H1 (cell line): ENCODE measurements around the gene IL21R. TPM values are rescaled to one million over a fixed set of nuclear protein-coding genes. Genes with fewer than 3 reads are reported as not detected.
A peak's percentile ranks its signal among the peaks of the same experiment; 100 is the strongest.

Experiments
- CTCF ChIA-PET: fragments of 300-600 bp; sonication (Branson Sonifier 250); formaldehyde crosslinking; loops from one replicate; lab custom pipeline; 2021; ENCODE audit not compliant: partially characterized antibody; lab: Charles Lee
- POLR2A ChIA-PET: fragments of 300-600 bp; sonication (Branson Sonifier 250); formaldehyde crosslinking; loops from one replicate; lab custom pipeline; 2021; ENCODE audit warnings: inconsistent platforms; ENCODE audit not compliant: partially characterized antibody; lab: Charles Lee
- DNase-seq, 2 experiments: peaks; one replicate each; pipeline versions ENCODE4 v3.0.0 to v3.0.0-alpha.2; 2010 to 2022; ENCODE audit warnings: low spot score in 2 of 2, low read depth in 1 of 2, mixed read lengths in 1 of 2
- FAIRE-seq: peaks from 2 replicates; lab custom pipeline; 2011; peaks lifted over from hg19 to GRCh38; lab: Jason Lieb, UNC
- H2AFZ ChIP-seq: 2 replicates; pipeline ENCODE4 v1.8.1; 2012; ENCODE audit warnings: low read length, inconsistent platforms
- H2AK5ac ChIP-seq: 2 replicates; pipeline ENCODE4 v1.6.1; 2013; ENCODE audit warnings: low read depth, low read length
- H2BK120ac ChIP-seq: replicated peaks from 2 replicates; pipeline ENCODE3; 2013; ENCODE audit warnings: low read depth, low read length, inconsistent platforms
- H2BK12ac ChIP-seq: 2 replicates; pipeline ENCODE4 v1.6.1; 2013; ENCODE audit warnings: low read depth, low read length
- H2BK15ac ChIP-seq: 2 replicates; pipeline ENCODE4 v1.6.1; 2013; ENCODE audit warnings: low read length
- H2BK20ac ChIP-seq: 2 replicates; pipeline ENCODE4 v1.6.1; 2013; ENCODE audit warnings: low read length
- H2BK5ac ChIP-seq: 2 replicates; pipeline ENCODE4 v1.6.1; 2013; ENCODE audit warnings: low read depth, low read length
- H3K14ac ChIP-seq: 2 replicates; pipeline ENCODE4 v1.6.1; 2013; ENCODE audit warnings: inconsistent platforms; ENCODE audit not compliant: insufficient read length
- H3K18ac ChIP-seq: 2 replicates; pipeline ENCODE4 v1.6.1; 2013; ENCODE audit warnings: low read length; ENCODE audit errors: extremely low read depth
- H3K23ac ChIP-seq: 2 replicates; pipeline ENCODE4 v1.6.1; 2013; ENCODE audit warnings: inconsistent platforms; ENCODE audit not compliant: insufficient read length
- H3K23me2 ChIP-seq: 2 replicates; pipeline ENCODE4 v1.6.1; 2013; ENCODE audit warnings: low read depth, low read length
- H3K27ac ChIP-seq: 2 replicates; pipeline ENCODE4 v1.6.1; 2011; ENCODE audit warnings: low read depth, low read length, inconsistent platforms
- H3K27me3 ChIP-seq, 4 experiments: replicated peaks in 1 of 4; 1 replicate in 1 of 4; 2 replicates in 3 of 4; pipeline versions ENCODE4 v1.6.1 to v1.8.1; 2011 to 2013; ENCODE audit warnings: low read length in 3 of 4, mild to moderate bottlenecking in 3 of 4, inconsistent platforms in 2 of 4, mixed read lengths in 2 of 4, moderate library complexity in 1 of 4; ENCODE audit not compliant: control insufficient read depth in 3 of 4, insufficient read depth in 3 of 4; ENCODE audit errors: extremely low read depth in 1 of 4
- H3K36me3 ChIP-seq, 4 experiments: 2 replicates each; pipeline versions ENCODE4 v1.6.1 to v1.8.1; 2011 to 2013; ENCODE audit warnings: mild to moderate bottlenecking in 4 of 4, low read length in 3 of 4, moderate library complexity in 2 of 4, control low read depth in 1 of 4, inconsistent platforms in 1 of 4; ENCODE audit not compliant: insufficient read depth in 4 of 4, control insufficient read depth in 2 of 4
- H3K4ac ChIP-seq: replicated peaks from 2 replicates; pipeline ENCODE3; 2013; ENCODE audit warnings: low read length, low read depth, mixed read lengths, inconsistent platforms; ENCODE audit not compliant: insufficient read length
- H3K4me1 ChIP-seq, 4 experiments: replicated peaks in 1 of 4; 1 replicate in 1 of 4; 2 replicates in 3 of 4; pipeline versions ENCODE4 v1.6.1 to v1.8.1; 2011 to 2013; ENCODE audit warnings: low read length in 3 of 4, inconsistent platforms in 2 of 4, mixed read lengths in 1 of 4; ENCODE audit not compliant: insufficient read depth in 4 of 4, control insufficient read depth in 3 of 4
- H3K4me2 ChIP-seq, 2 experiments: 2 replicates each; pipeline versions ENCODE4 v1.6.1 to v1.8.1; 2011 to 2013; ENCODE audit warnings: low read depth in 2 of 2, low read length in 2 of 2, control low read depth in 1 of 2, inconsistent platforms in 1 of 2, mild to moderate bottlenecking in 1 of 2; ENCODE audit not compliant: insufficient read depth in 1 of 2
- H3K4me3 ChIP-seq, 4 experiments: fragments of 200-600, 300-600 bp in 1 of 4; sonication (generic), shearing (Covaris generic), sonication (Bioruptor Twin) in 1 of 4; 2 replicates each; pipeline versions ENCODE4 v1.5.1 to v1.8.1; 2011 to 2016; ENCODE audit warnings: low read length in 4 of 4, low read depth in 3 of 4, control low read depth in 2 of 4, inconsistent platforms in 2 of 4, mild to moderate bottlenecking in 2 of 4, mixed read lengths in 1 of 4, moderate library complexity in 1 of 4; ENCODE audit not compliant: insufficient read depth in 2 of 4; ENCODE audit errors: extremely low read depth in 1 of 4
- H3K56ac ChIP-seq: replicated peaks from 2 replicates; pipeline ENCODE3; 2013; ENCODE audit warnings: low read depth, mild to moderate bottlenecking, mixed read lengths, low read length, inconsistent platforms; ENCODE audit not compliant: insufficient read length
- H3K79me1 ChIP-seq: 2 replicates; pipeline ENCODE4 v1.6.1; 2013; ENCODE audit warnings: low read depth, low read length, control low read depth
- H3K79me2 ChIP-seq, 2 experiments: 2 replicates each; pipeline versions ENCODE4 v1.6.1 to v1.8.1; 2012 to 2013; ENCODE audit warnings: low read length in 2 of 2, mild to moderate bottlenecking in 2 of 2, inconsistent platforms in 1 of 2; ENCODE audit not compliant: insufficient read depth in 2 of 2, control insufficient read depth in 1 of 2
- H3K9ac ChIP-seq, 4 experiments: replicated peaks in 1 of 4; 1 replicate in 1 of 4; 2 replicates in 3 of 4; pipeline versions ENCODE4 v1.6.1 to v1.8.1; 2011 to 2013; ENCODE audit warnings: low read depth in 3 of 4, low read length in 3 of 4, control low read depth in 2 of 4, mild to moderate bottlenecking in 2 of 4, moderate library complexity in 2 of 4, inconsistent platforms in 1 of 4; ENCODE audit errors: extremely low read depth in 1 of 4
- H3K9me3 ChIP-seq, 2 experiments: 2 replicates each; pipeline versions ENCODE4 v1.6.1 to v1.8.1; 2012 to 2013; ENCODE audit warnings: mild to moderate bottlenecking in 2 of 2, moderate library complexity in 2 of 2, control low read depth in 1 of 2, inconsistent platforms in 1 of 2, low read depth in 1 of 2, low read length in 1 of 2, mixed read lengths in 1 of 2; ENCODE audit not compliant: insufficient read depth in 2 of 2
- H4K20me1 ChIP-seq, 2 experiments: replicated peaks in 1 of 2; 2 replicates each; pipeline versions ENCODE3 to v1.8.1; 2011 to 2013; ENCODE audit warnings: inconsistent platforms in 2 of 2, low read length in 2 of 2, mild to moderate bottlenecking in 1 of 2; ENCODE audit not compliant: insufficient read depth in 2 of 2, control insufficient read depth in 1 of 2
- H4K5ac ChIP-seq: 2 replicates; pipeline ENCODE4 v1.6.1; 2013; ENCODE audit warnings: low read length, low read depth, mixed read lengths, inconsistent platforms; ENCODE audit not compliant: insufficient read length
- H4K8ac ChIP-seq: 2 replicates; pipeline ENCODE4 v1.8.0; 2013; ENCODE audit warnings: mild to moderate bottlenecking, moderate library complexity, low read length, inconsistent platforms; ENCODE audit not compliant: insufficient read depth; ENCODE audit errors: extremely low read depth
- H4K91ac ChIP-seq: replicated peaks from 2 replicates; pipeline ENCODE3; 2013; ENCODE audit warnings: low read length, mixed read lengths, inconsistent platforms; ENCODE audit not compliant: insufficient read length
- EZH2 ChIP-seq: fragments of 200-600 bp; sonication (generic); IDR thresholded peaks from 2 replicates; pipeline ENCODE4 v1.7.1; 2012; ENCODE audit warnings: low read depth, mild to moderate bottlenecking, moderate library complexity, low read length, inconsistent platforms; ENCODE audit not compliant: severe bottlenecking
- GTF2F1 ChIP-seq: IDR thresholded peaks from 2 replicates; pipeline ENCODE4 v1.6.1; 2012; ENCODE audit warnings: low read depth, low read length, improper control_type of control experiment, borderline replicate concordance
- JUND ChIP-seq: IDR thresholded peaks from 2 replicates; pipeline ENCODE4 v1.6.1; 2011; ENCODE audit warnings: mild to moderate bottlenecking, improper control_type of control experiment, low read length
- RBBP5 ChIP-seq: IDR thresholded peaks from 2 replicates; pipeline ENCODE4 v1.7.1; 2012; ENCODE audit warnings: low read depth, mild to moderate bottlenecking, inconsistent platforms, low read length, moderate library complexity, borderline replicate concordance
- SIRT6 ChIP-seq: IDR thresholded peaks from one replicate; pipeline ENCODE4 v1.7.1; 2012; ENCODE audit warnings: low read length, inconsistent platforms
- TAF7 ChIP-seq: optimal IDR thresholded peaks from 2 replicates; pipeline ENCODE3; 2011; ENCODE audit warnings: low read depth, mild to moderate bottlenecking, inconsistent platforms, low read length, moderate library complexity, borderline replicate concordance
- YY1 ChIP-seq: IDR thresholded peaks from 2 replicates; pipeline ENCODE4 v1.6.1; 2011; ENCODE audit warnings: low read depth, mild to moderate bottlenecking, low read length
- WGBS, 2 experiments: shearing (Covaris generic) in 1 of 2; methylation state at CpG; one replicate each; pipeline versions ENCODE4 v1.1.6 to v1.1.7; 2013 to 2015; ENCODE audit warnings: low lambda C conversion rate in 2 of 2, mixed read lengths in 2 of 2, inconsistent platforms in 1 of 2, low coverage in 1 of 2, missing lambda C conversion rate in 1 of 2; ENCODE audit not compliant: insufficient replicate concordance in 2 of 2, insufficient coverage in 1 of 2, insufficient read length in 1 of 2; ENCODE audit errors: extremely low coverage in 1 of 2, missing lambda C conversion rate in 1 of 2; 5-methylcytosine and 5-hydroxymethylcytosine counted together
- polyA plus RNA-seq, 7 experiments: library from polyadenylated mRNA; depleted of rRNA in 3 of 7; stranded (reverse) in 5 of 7; unstranded in 2 of 7; fragments of >200 nt in 5 of 7; fragments of 200-250 nt in 2 of 7; gene quantifications; 1 replicate in 5 of 7; 2 replicates in 1 of 7; 4 replicates in 1 of 7; pipeline versions ENCODE4 v1.2.1 to v1.2.3, GENCODE V29; 2011 to 2013; ENCODE audit warnings: missing spikeins in 2 of 7, mixed read lengths in 2 of 7
- total RNA-seq: library from RNA; stranded (reverse); fragmentation: NEBNext Ultra II Directional; extraction: Animal tissue kit (Norgen Biotek cat#: 25700); gene quantifications from 2 replicates; pipeline ENCODE4 v1.2.1, GENCODE V29; 2021
- TF ChIP-seq, protein P1 (sequence below): IDR thresholded peaks from 2 replicates; pipeline ENCODE4 v1.6.1; 2012; ENCODE audit warnings: inconsistent platforms
- TF ChIP-seq, protein P2 (sequence below): IDR thresholded peaks from 2 replicates; pipeline ENCODE4 v1.6.1; 2012; ENCODE audit warnings: inconsistent platforms

The IL21R gene
- total and polyA plus RNA-seq, 2 of the 8 experiments (the other 6 are each of a cell fraction or from before 2014, with no cell fraction given): 0.34 to 0.70 TPM

DNA sequence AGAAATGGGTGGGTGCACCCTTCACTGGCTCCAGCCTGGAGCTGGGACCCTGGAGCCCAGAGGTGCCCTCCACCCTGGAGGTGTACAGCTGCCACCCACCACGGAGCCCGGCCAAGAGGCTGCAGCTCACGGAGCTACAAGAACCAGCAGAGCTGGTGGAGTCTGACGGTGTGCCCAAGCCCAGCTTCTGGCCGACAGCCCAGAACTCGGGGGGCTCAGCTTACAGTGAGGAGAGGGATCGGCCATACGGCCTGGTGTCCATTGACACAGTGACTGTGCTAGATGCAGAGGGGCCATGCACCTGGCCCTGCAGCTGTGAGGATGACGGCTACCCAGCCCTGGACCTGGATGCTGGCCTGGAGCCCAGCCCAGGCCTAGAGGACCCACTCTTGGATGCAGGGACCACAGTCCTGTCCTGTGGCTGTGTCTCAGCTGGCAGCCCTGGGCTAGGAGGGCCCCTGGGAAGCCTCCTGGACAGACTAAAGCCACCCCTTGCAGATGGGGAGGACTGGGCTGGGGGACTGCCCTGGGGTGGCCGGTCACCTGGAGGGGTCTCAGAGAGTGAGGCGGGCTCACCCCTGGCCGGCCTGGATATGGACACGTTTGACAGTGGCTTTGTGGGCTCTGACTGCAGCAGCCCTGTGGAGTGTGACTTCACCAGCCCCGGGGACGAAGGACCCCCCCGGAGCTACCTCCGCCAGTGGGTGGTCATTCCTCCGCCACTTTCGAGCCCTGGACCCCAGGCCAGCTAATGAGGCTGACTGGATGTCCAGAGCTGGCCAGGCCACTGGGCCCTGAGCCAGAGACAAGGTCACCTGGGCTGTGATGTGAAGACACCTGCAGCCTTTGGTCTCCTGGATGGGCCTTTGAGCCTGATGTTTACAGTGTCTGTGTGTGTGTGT lies 46.8 kb downstream of the IL21R start:
- Histone ChIP-seq H4K20me1 (peaks cover 0 to 2% of the 10 kb centered on the region in 2 experiments), H3K18ac (no peak overlapping the region; the same call in 1 of the 2 replicates), H3K4ac (no peak overlapping the region), H2AFZ (no peak overlapping the region), H2BK5ac (peak overlapping the region; percentile 66; the same call in 1 of the 2 replicates), H2BK120ac (no peak overlapping the region), H3K4me2 (no peak overlapping the region), H3K27ac (no peak overlapping the region), H3K56ac (no peak overlapping the region), H3K23me2 (no peaks in the 10 kb centered on the region; the same call in 1 of the 2 replicates), H3K9ac (no peak overlapping the region), H2AK5ac (no peak overlapping the region), H2BK20ac (no peak overlapping the region), H4K91ac (peak overlapping the region; percentile 19), H3K14ac (no peak overlapping the region), H3K27me3 (no peaks in the 10 kb centered on the region; a peak in 2 of 7 replicates), H3K79me1 (no peaks in the 10 kb centered on the region), H3K4me1 (peaks cover 0 to 2% (median 0%) of the 10 kb centered on the region in 4 experiments; a peak in 1 of 7 replicates), H3K4me3 (no peak overlapping the region), H3K9me3 (peaks cover 15 to 21% of the 10 kb centered on the region in 2 experiments), H3K36me3 (no peaks in the 10 kb centered on the region), H4K5ac (no peak overlapping the region), H3K23ac (no peak overlapping the region), H2BK12ac (no peak overlapping the region), H3K79me2 (no peaks in the 10 kb centered on the region), H4K8ac (no peak overlapping the region), H2BK15ac (no peak overlapping the region)
- ChIA-PET POLR2A (no interaction called here), CTCF (interaction anchor here (0.7 to 2.1 kb wide), 2 partner anchors 13 to 15 kb away, joined by 3 to 4 read pairs; no protein-coding TSS in a partner anchor)
- TF ChIP-seq, protein P1, sequence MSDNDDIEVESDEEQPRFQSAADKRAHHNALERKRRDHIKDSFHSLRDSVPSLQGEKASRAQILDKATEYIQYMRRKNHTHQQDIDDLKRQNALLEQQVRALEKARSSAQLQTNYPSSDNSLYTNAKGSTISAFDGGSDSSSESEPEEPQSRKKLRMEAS: no peak
- TF ChIP-seq SIRT6: no peak
- no peak for TF ChIP-seq YY1
- no peak for TF ChIP-seq JUND
- TF ChIP-seq RBBP5: no peak
- TF ChIP-seq TAF7: no peak
- TF ChIP-seq GTF2F1: no peak
- no peak for TF ChIP-seq EZH2
- TF ChIP-seq, protein P2, sequence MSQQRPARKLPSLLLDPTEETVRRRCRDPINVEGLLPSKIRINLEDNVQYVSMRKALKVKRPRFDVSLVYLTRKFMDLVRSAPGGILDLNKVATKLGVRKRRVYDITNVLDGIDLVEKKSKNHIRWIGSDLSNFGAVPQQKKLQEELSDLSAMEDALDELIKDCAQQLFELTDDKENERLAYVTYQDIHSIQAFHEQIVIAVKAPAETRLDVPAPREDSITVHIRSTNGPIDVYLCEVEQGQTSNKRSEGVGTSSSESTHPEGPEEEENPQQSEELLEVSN: no peak
- FAIRE-seq (no peak), DNase-seq (no peak)
- 93% methylated on average over 19 of the region's 19 CpGs; no CpG with 5 or more reads in 1 of the 2 experiments for WGBS, 2 experiments
